GM18951 (cell line): ENCODE data around the gene DNAJC6.

ENCODE experiments used
- POLR2A ChIP-seq: IDR thresholded peaks from 4 replicates; pipeline ENCODE4 v1.6.1; 2011; ENCODE audit warnings: mild to moderate bottlenecking; ENCODE audit not compliant: insufficient read length, insufficient read depth; ENCODE audit errors: extremely low read depth
- in situ Hi-C: fragments of 300-500 bp; cut with MboI; formaldehyde crosslinking; loops from one replicate; pipeline ENCODE4 v1.12.0; 2022; ENCODE audit warnings: low sequenced_read_pairs, mixed read lengths, inconsistent platforms; ENCODE audit not compliant: unreplicated experiment

The DNAJC6 gene

DNA sequence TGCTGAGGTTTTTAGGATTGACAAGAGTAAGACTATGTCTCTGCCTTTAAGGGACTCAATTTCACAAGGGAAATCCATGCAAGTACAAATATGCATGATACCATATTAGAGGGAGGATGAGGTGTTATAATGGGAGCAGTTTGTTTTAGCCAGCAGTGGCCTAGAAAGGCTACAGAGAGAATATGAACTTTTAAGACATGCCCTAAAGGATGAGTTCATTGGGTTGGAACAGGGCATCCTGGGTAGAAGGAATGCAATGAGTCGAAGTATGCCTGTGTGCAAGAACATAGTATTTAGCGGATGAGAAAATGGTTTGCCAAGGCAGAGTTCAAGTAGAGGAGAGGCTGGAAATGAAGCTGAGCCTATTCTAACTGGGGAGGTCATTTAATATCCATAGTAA, 78.5 kb downstream of the DNAJC6 start:
- in situ Hi-C loops: loop anchor here (10.0 kb wide), 1 partner anchor 1107 kb away; no protein-coding TSS in a partner anchor
- no peak for TF ChIP-seq POLR2A

DNA sequence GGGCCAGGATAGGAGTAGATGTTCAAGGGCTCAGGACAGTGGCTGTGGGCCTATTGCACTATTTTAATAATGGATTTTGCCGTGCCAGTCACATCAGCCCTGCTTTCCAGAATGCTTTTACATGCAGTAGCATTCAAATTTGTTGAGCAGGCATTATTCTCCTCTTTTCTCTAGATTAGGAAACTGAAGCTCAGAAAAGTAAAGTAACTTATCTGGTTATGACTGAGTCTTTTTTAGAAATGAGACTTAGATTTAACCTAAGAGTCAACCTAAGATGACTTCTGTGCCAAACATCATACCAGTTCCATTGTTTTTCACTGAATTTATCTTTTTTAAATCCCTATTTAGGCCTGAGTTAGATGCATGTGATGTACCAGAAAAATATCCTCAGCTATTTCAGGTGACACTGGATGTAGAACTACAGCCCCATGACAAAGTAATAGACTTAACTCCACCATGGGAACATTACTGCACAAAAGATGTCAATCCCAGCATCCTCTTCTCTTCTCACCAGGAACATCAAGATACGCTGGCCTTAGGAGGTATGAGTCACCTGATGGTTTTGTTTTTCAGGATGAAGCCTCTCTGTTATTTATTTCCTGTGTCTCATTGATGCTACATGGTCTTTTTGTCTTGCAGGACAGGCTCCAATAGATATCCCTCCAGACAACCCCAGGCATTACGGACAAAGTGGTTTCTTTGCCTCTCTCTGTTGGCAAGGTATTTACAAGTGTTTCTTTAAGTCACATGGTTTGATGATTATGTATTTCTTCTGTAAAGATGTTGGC, 79.8 kb downstream of the DNAJC6 start:
- in situ Hi-C loops: loop anchor here (10.0 kb wide), 1 partner anchor 1106 kb away; no protein-coding TSS in a partner anchor
- TF ChIP-seq POLR2A: no peak

GRCh38 chr1:65392497-65392896, 83.2 kb downstream of the DNAJC6 start:
- no peak for TF ChIP-seq POLR2A
- in situ Hi-C loops: no loop called here

DNA sequence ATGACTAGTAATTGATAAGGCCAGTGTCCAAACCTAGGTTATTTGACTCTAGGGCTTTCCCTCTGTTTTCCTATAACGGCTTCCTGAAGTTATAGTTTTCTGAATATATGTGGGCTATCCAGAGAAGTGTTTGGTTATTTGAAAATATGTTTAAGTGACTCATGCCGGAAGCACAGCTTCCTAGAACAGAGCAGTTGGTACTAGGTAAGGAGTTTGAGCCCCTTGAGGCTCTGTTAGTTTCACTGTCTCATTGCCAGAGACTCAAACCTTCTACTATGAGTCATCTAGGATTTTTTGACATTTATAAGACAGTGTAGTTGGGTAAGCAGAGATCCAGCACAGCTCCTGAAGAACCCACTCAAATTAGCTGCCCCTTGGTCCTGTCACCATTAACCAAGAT, 84.0 kb downstream of the DNAJC6 start:
- in situ Hi-C loops: no loop called here
- no peak for TF ChIP-seq POLR2A

- in situ Hi-C loops: no loop called here
- no peak for TF ChIP-seq POLR2A
These were observed 84.6 kb downstream of the DNAJC6 start for GRCh38 chr1:65393928-65394327.

GRCh38 chr1:65395887-65396612, 86.7 kb downstream of the DNAJC6 start:
- in situ Hi-C loops: no loop called here
- no peak for TF ChIP-seq POLR2A

DNA sequence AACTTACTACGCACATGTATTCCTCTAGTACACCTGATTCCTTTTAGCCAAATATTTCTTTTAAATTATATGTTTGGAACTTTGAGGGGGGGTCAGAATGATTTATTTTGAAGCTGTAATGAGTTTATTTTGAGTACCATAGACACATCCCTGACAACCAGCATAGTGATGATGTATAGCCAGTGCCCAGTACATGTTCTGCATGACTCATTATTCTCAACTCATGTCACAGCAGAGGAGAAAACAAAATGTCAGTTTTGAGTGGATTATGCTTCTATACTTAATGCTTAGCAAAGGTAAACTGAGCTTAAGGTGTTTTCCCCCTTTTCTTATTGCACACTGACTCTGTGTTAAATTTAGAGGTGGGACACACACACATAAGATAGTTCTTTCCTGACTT, 88.7 kb downstream of the DNAJC6 start:
- in situ Hi-C loops: no loop called here
- TF ChIP-seq POLR2A: no peak

DNA sequence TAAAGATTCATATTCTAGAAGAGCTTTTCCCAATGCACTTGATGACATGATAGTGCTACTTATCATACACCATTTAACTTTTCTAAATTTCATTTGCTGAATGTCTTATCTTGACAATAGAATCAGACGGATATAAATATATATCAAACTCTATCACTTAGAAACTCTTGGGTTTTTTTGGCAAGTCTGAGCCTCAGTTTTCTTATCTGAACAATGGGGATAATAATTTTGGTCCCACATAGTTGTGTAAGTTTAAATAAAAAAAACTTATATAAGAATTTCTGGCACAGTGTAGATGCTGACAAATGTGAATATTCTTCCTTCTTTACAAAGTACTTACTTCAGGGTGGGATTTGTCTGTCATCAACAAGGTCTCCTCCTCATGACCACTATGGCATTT, 89.7 kb downstream of the DNAJC6 start:
- TF ChIP-seq POLR2A: no peak
- in situ Hi-C loops: no loop called here

- in situ Hi-C loops: no loop called here
- TF ChIP-seq POLR2A: no peak
These were observed 92.3 kb downstream of the DNAJC6 start for GRCh38 chr1:65401612-65402011.

DNA sequence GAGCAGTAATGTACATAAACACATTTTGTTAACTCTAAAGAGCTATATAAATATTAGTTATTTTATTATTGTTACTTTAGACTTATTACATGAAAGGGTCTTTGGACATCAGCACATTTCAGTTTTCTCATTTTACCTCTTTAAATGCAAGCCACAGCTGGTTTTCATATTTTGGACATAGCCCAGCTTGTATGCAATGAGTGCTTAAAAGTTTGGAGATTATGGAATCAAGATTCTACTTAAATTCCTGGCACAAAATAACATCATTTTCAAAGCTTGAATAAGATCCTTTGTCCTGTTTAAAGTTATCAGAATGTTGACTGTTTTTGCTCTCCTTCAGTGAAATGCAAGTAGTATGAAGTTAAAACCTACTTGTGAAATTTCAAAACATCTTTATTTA, 95.6 kb downstream of the DNAJC6 start:
- no peak for TF ChIP-seq POLR2A
- in situ Hi-C loops: no loop called here

DNA sequence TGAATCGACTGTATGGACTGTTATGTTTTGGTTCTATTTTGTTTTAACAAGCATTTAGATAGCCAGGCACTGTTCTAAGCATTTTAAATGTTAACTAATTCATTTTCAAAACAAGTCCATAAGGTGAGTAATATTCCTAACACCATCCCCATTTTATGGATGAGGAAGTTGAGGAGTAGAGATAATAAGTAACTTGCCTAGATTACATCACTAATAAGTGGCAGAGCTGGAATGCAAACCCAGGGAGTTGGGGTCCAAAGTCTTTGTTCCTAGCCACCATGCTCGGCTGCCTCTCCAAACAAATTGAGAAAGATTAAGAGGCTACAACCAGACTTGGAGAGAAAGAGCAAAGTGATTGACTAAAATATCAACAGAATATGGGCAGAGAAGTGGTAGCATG, 98.5 kb downstream of the DNAJC6 start:
- TF ChIP-seq POLR2A: no peak
- in situ Hi-C loops: no loop called here

- in situ Hi-C loops: no loop called here
- TF ChIP-seq POLR2A: no peak
These were observed 100.0 kb downstream of the DNAJC6 start for GRCh38 chr1:65409314-65409713.

DNA sequence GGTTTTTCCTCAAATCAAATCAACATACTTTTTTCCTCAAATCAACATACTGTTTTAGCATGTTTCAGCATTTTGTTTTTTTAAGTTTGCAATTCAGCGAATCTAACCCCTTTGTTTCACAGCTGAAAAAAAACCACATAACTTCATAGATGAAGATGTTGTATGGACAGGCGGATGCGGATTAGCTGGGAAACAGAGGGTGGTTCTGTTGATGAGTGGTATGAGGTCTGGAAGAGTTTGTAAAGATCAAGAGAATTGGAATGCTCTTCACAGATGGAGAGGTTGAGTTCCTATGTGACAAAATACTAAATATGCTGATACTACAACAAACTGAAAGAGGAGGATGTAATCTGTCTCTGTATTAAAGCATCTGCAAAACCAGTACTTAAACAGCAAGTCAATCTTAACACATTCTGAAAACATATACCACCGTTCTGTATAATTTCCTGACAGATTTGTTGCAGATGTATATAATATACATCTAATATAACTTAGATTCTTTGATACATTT, 100.5 kb downstream of the DNAJC6 start:
- in situ Hi-C loops: no loop called here
- TF ChIP-seq POLR2A: no peak
